Fibroblast of lung (primary cell): ENCODE data around the gene SH3BGRL2. TPM values are rescaled to one million over a fixed set of nuclear protein-coding genes. Genes with fewer than 3 reads are reported as not detected.

ENCODE experiments used
- DNase-seq, 2 donors: peaks; one replicate each; pipeline versions ENCODE4 v3.0.0 to v3.0.0-alpha.2; 2010; ENCODE audit warnings: low read depth in 2 of 2
- H2AFZ ChIP-seq: 2 replicates; pipeline ENCODE4 v1.5.1; 2012; ENCODE audit warnings: low read length, control low read depth, inconsistent platforms
- H3K27ac ChIP-seq: 2 replicates; pipeline ENCODE4 v1.5.1; 2011; ENCODE audit warnings: low read length, control low read depth; ENCODE audit not compliant: insufficient read depth
- H3K27me3 ChIP-seq: 2 replicates; pipeline ENCODE4 v1.5.1; 2011; ENCODE audit warnings: mild to moderate bottlenecking, low read length; ENCODE audit not compliant: control insufficient read depth, insufficient read depth
- H3K36me3 ChIP-seq: 2 replicates; pipeline ENCODE4 v1.5.1; 2011; ENCODE audit warnings: low read length; ENCODE audit not compliant: control insufficient read depth, insufficient read depth
- H3K4me1 ChIP-seq: 2 replicates; pipeline ENCODE4 v1.5.1; 2011; ENCODE audit warnings: low read length; ENCODE audit not compliant: control insufficient read depth, insufficient read depth; ENCODE audit errors: extremely low read depth
- H3K4me2 ChIP-seq: 2 replicates; pipeline ENCODE4 v1.5.1; 2011; ENCODE audit warnings: low read length, control low read depth; ENCODE audit not compliant: insufficient read depth; ENCODE audit errors: extremely low read depth
- H3K4me3 ChIP-seq, 4 experiments: fragments of 200-600 bp in 1 of 4; sonication (generic) in 1 of 4; replicated peaks in 1 of 4; 2 replicates each; pipeline ENCODE4 v1.5.1; 2011 to 2016; ENCODE audit warnings: low read length in 4 of 4, low read depth in 3 of 4, mild to moderate bottlenecking in 3 of 4, control low read depth in 2 of 4, inconsistent platforms in 1 of 4, mixed read lengths in 1 of 4; ENCODE audit not compliant: insufficient read depth in 1 of 4; ENCODE audit errors: control extremely low read depth in 1 of 4
- H3K79me2 ChIP-seq: 2 replicates; pipeline ENCODE4 v1.5.1; 2012; ENCODE audit warnings: mild to moderate bottlenecking, low read length, inconsistent platforms; ENCODE audit not compliant: control insufficient read depth, insufficient read depth
- H3K9ac ChIP-seq: 2 replicates; pipeline ENCODE4 v1.5.1; 2011; ENCODE audit warnings: mild to moderate bottlenecking, low read length, control low read depth; ENCODE audit not compliant: insufficient read depth
- H3K9me3 ChIP-seq: 2 replicates; pipeline ENCODE4 v1.5.1; 2012; ENCODE audit warnings: low read depth, low read length; ENCODE audit not compliant: control insufficient read depth, insufficient read depth
- H4K20me1 ChIP-seq: 2 replicates; pipeline ENCODE4 v1.5.1; 2011; ENCODE audit warnings: low read length; ENCODE audit not compliant: control insufficient read depth, insufficient read depth; ENCODE audit errors: extremely low read depth
- CTCF ChIP-seq, 2 donors: IDR thresholded peaks in 1 of 2; conservative IDR thresholded peaks in 1 of 2; 1 replicate in 1 of 2; 2 replicates in 1 of 2; pipeline ENCODE4 v1.5.1; 2011 to 2012; ENCODE audit warnings: low read length in 2 of 2, control low read depth in 1 of 2, inconsistent platforms in 1 of 2, low read depth in 1 of 2, mild to moderate bottlenecking in 1 of 2
- EZH2 ChIP-seq: IDR thresholded peaks from 2 replicates; pipeline ENCODE4 v1.5.1; 2012; ENCODE audit warnings: low read length, control low read depth, mild to moderate bottlenecking; ENCODE audit errors: missing control alignments
- polyA plus RNA-seq, 2 donors: library from polyadenylated mRNA; depleted of rRNA in 1 of 2; stranded (reverse) in 1 of 2; unstranded in 1 of 2; fragments of >200 nt; gene quantifications; 2 replicates each; pipeline ENCODE4 v1.2.1, GENCODE V29; 2011 to 2012; ENCODE audit warnings: missing spikeins in 1 of 2
- total RNA-seq: library from RNA; depleted of rRNA; stranded (reverse); fragments of >200 nt; gene quantifications from 2 replicates; pipeline ENCODE4 v1.2.1, GENCODE V29; 2014

The SH3BGRL2 gene
- total and polyA plus RNA-seq, 2 donors (not counting 1 experiment from before 2014, with no cell fraction given): 1.5 to 4.3 TPM

GRCh38 chr6:79626811-79627210 lies 4.3 kb upstream of the SH3BGRL2 start:
- Histone ChIP-seq H4K20me1 (no peaks in the 10 kb centered on the region), H3K9me3 (no peaks in the 10 kb centered on the region), H3K79me2 (no peaks in the 10 kb centered on the region), H3K27me3 (peaks cover 3% of the 10 kb centered on the region), H3K4me3 (no peak overlapping the region), H3K9ac (no peak overlapping the region), H3K4me2 (no peak overlapping the region), H2AFZ (no peak overlapping the region), H3K36me3 (no peaks in the 10 kb centered on the region), H3K4me1 (no peaks in the 10 kb centered on the region), H3K27ac (no peak overlapping the region)
- TF ChIP-seq CTCF (conservative IDR thresholded peaks at IDR 0.05 in 1 of 2, IDR thresholded peaks at IDR 0.05 in 1 of 2; ENCODE audit: low read depth in 1 of 2, low read length in 2 of 2) (no peak), EZH2 (no peak)
- DNase-seq: no peak

GRCh38 chr6:79627422-79627821 lies 3.7 kb upstream of the SH3BGRL2 start:
- no peak overlapping the region for H3K9ac ChIP-seq
- no peak overlapping the region for H3K4me3 ChIP-seq
- peaks cover 3% of the 10 kb centered on the region for H3K27me3 ChIP-seq
- no peaks in the 10 kb centered on the region for H3K36me3 ChIP-seq
- no peak overlapping the region for H2AFZ ChIP-seq
- no peak overlapping the region for H3K4me2 ChIP-seq
- H4K20me1 ChIP-seq: no peaks in the 10 kb centered on the region
- no peak for DNase-seq
- H3K4me1 ChIP-seq: no peaks in the 10 kb centered on the region
- TF ChIP-seq EZH2 (no peak), CTCF (conservative IDR thresholded peaks at IDR 0.05 in 1 of 2, IDR thresholded peaks at IDR 0.05 in 1 of 2; ENCODE audit: low read depth in 1 of 2, low read length in 2 of 2) (no peak)
- no peaks in the 10 kb centered on the region for H3K9me3 ChIP-seq
- H3K27ac ChIP-seq: no peak overlapping the region
- H3K79me2 ChIP-seq: no peaks in the 10 kb centered on the region

GRCh38 chr6:79628466-79629288 lies 2.5 kb upstream of the SH3BGRL2 start:
- peaks cover 3% of the 10 kb centered on the region for H3K27me3 ChIP-seq
- DNase-seq: no peak
- no peaks in the 10 kb centered on the region for H3K9me3 ChIP-seq
- no peaks in the 10 kb centered on the region for H3K79me2 ChIP-seq
- TF ChIP-seq CTCF (conservative IDR thresholded peaks at IDR 0.05 in 1 of 2, IDR thresholded peaks at IDR 0.05 in 1 of 2; ENCODE audit: low read depth in 1 of 2, low read length in 2 of 2): no peak
- TF ChIP-seq EZH2: no peak
- H3K4me2 ChIP-seq: no peak overlapping the region
- H3K4me3 ChIP-seq: no peak overlapping the region
- no peaks in the 10 kb centered on the region for H4K20me1 ChIP-seq
- H2AFZ ChIP-seq: no peak overlapping the region
- H3K4me1 ChIP-seq: no peaks in the 10 kb centered on the region
- H3K27ac ChIP-seq: no peak overlapping the region
- H3K9ac ChIP-seq: no peak overlapping the region
- no peaks in the 10 kb centered on the region for H3K36me3 ChIP-seq
